IMR-90 (cell line): Measurements from ENCODE around the gene ZNF292. TPM values are rescaled to one million over a fixed set of nuclear protein-coding genes. Genes with fewer than 3 reads are reported as not detected.
"Not testable (repeated sequence)": the region's sequence is repeated elsewhere in the genome, so short reads cannot be mapped to it uniquely, and the experiment has no call there.

ENCODE experiments used
- ATAC-seq: fragments of 200-7000 bp; cut with Tn5 transposase; 2 replicates; pipeline ENCODE4 v1.9.1; 2020; ENCODE audit warnings: low read depth, mild to moderate bottlenecking, moderate library complexity
- BruUV-seq: library from RNA; stranded (reverse); fragments of 400-500 nt; replicated peaks from 2 replicates; lab custom pipeline; 2021; lab: Mats Ljungman, UMichigan
- CTCF ChIA-PET: fragments of 300-600 bp; formaldehyde crosslinking; extraction: SDS; loops from one replicate; lab custom pipeline; 2021; ENCODE audit warnings: antibody characterized with exemption; lab: Yijun Ruan, JAX
- POLR2A ChIA-PET: fragments of 300-600 bp; sonication (Branson Sonifier 250); formaldehyde crosslinking; loops from one replicate; lab custom pipeline; 2022; ENCODE audit warnings: antibody characterized with exemption; ENCODE audit not compliant: unreplicated experiment; lab: Charles Lee
- DNase-seq: peaks from one replicate; pipeline ENCODE4 v3.0.0; 2013
- H2AFZ ChIP-seq: replicated peaks from 2 replicates; pipeline ENCODE3; 2013; ENCODE audit warnings: low read length, mild to moderate bottlenecking; ENCODE audit not compliant: poor library complexity
- H2AK5ac ChIP-seq: 2 replicates; pipeline ENCODE4 v1.6.1; 2013; ENCODE audit warnings: low read depth, low read length, inconsistent platforms
- H2AK9ac ChIP-seq: replicated peaks from 2 replicates; pipeline ENCODE3; 2013; ENCODE audit warnings: mild to moderate bottlenecking, low read depth, low read length, moderate library complexity; ENCODE audit not compliant: poor library complexity
- H2BK120ac ChIP-seq: 2 replicates; pipeline ENCODE4 v1.6.1; 2013; ENCODE audit warnings: low read depth, low read length, inconsistent platforms
- H2BK15ac ChIP-seq: 3 replicates; pipeline ENCODE4 v1.6.1; 2013; ENCODE audit warnings: low read depth, low read length, inconsistent platforms
- H2BK20ac ChIP-seq: 2 replicates; pipeline ENCODE4 v1.6.1; 2013; ENCODE audit warnings: low read depth, mild to moderate bottlenecking, inconsistent platforms, low read length, moderate library complexity
- H2BK5ac ChIP-seq: 2 replicates; pipeline ENCODE4 v1.6.1; 2013; ENCODE audit warnings: mild to moderate bottlenecking, low read depth, low read length, inconsistent platforms; ENCODE audit not compliant: poor library complexity, severe bottlenecking
- H3K14ac ChIP-seq: replicated peaks from 2 replicates; pipeline ENCODE4 v1.6.1; 2013; ENCODE audit warnings: low read depth, low read length, inconsistent platforms
- H3K18ac ChIP-seq: 2 replicates; pipeline ENCODE4 v1.6.1; 2013; ENCODE audit warnings: low read depth, low read length, control low read depth
- H3K23ac ChIP-seq: 2 replicates; pipeline ENCODE4 v1.6.1; 2013; ENCODE audit warnings: low read depth, low read length, inconsistent platforms
- H3K27ac ChIP-seq: 2 replicates; pipeline ENCODE4 v1.5.1; 2013; ENCODE audit warnings: mild to moderate bottlenecking, control low read depth, low read length; ENCODE audit not compliant: insufficient read depth
- H3K27me3 ChIP-seq: 2 replicates; pipeline ENCODE4 v1.6.1; 2013; ENCODE audit warnings: low read length; ENCODE audit not compliant: control insufficient read depth, insufficient read depth
- H3K36me3 ChIP-seq: 2 replicates; pipeline ENCODE4 v1.6.1; 2013; ENCODE audit warnings: low read length, mixed read lengths; ENCODE audit not compliant: control insufficient read depth, insufficient read depth
- H3K4ac ChIP-seq: 2 replicates; pipeline ENCODE4 v1.6.1; 2013; ENCODE audit warnings: low read depth, low read length, inconsistent platforms
- H3K4me1 ChIP-seq: 2 replicates; pipeline ENCODE4 v1.6.1; 2013; ENCODE audit warnings: low read length, mixed read lengths; ENCODE audit not compliant: control insufficient read depth, insufficient read depth
- H3K4me2 ChIP-seq: 2 replicates; pipeline ENCODE4 v1.6.1; 2013; ENCODE audit warnings: low read depth, mild to moderate bottlenecking, control low read depth, low read length, moderate library complexity
- H3K4me3 ChIP-seq: 2 replicates; pipeline ENCODE4 v1.5.1; 2013; ENCODE audit warnings: low read depth, mild to moderate bottlenecking, control low read depth, low read length, moderate library complexity; ENCODE audit not compliant: insufficient read depth
- H3K56ac ChIP-seq: 2 replicates; pipeline ENCODE4 v1.6.1; 2013; ENCODE audit warnings: low read length, inconsistent platforms; ENCODE audit not compliant: insufficient read depth; ENCODE audit errors: extremely low read depth
- H3K79me1 ChIP-seq, 2 experiments: 2 replicates each; pipeline ENCODE4 v1.6.1; 2013; ENCODE audit warnings: low read length in 2 of 2, inconsistent platforms in 1 of 2, low read depth in 1 of 2
- H3K9ac ChIP-seq: 2 replicates; pipeline ENCODE4 v1.6.1; 2013; ENCODE audit warnings: low read depth, low read length, control low read depth
- H3K9me1 ChIP-seq: 2 replicates; pipeline ENCODE4 v1.6.1; 2013; ENCODE audit warnings: low read length, inconsistent platforms; ENCODE audit not compliant: insufficient read depth
- H3K9me3 ChIP-seq: 2 replicates; pipeline ENCODE4 v1.6.1; 2013; ENCODE audit warnings: low read length; ENCODE audit not compliant: control insufficient read depth, insufficient read depth
- H4K20me1 ChIP-seq: 2 replicates; pipeline ENCODE4 v1.6.1; 2013; ENCODE audit warnings: low read length, inconsistent platforms; ENCODE audit not compliant: insufficient read depth
- H4K5ac ChIP-seq: 2 replicates; pipeline ENCODE4 v1.6.1; 2013; ENCODE audit warnings: mild to moderate bottlenecking, low read depth, low read length, control low read depth
- H4K8ac ChIP-seq, 2 experiments: 2 replicates each; pipeline ENCODE4 v1.6.1; 2013; ENCODE audit warnings: low read depth in 2 of 2, low read length in 2 of 2, control low read depth in 1 of 2, inconsistent platforms in 1 of 2
- H4K91ac ChIP-seq: 2 replicates; pipeline ENCODE4 v1.6.1; 2013; ENCODE audit warnings: low read depth, low read length, inconsistent platforms; ENCODE audit not compliant: insufficient read depth
- WGBS, 2 experiments: methylation state at CpG; one replicate each; pipeline versions ENCODE4 v1.1.5 to v1.1.7; 2013; ENCODE audit warnings: missing lambda C conversion rate in 2 of 2; ENCODE audit not compliant: insufficient read length in 1 of 2; ENCODE audit errors: extremely low coverage in 2 of 2; 5-methylcytosine and 5-hydroxymethylcytosine counted together
- dilution Hi-C: fragments of 300-500 bp; cut with HindIII; formaldehyde crosslinking; loops from one replicate; pipeline ENCODE4 v1.14.3; 2018; ENCODE audit warnings: low sequenced_read_pairs; ENCODE audit not compliant: unreplicated experiment
- in situ Hi-C: fragments of 300-500 bp; cut with MboI; formaldehyde crosslinking; loops from 3 replicates; pipeline ENCODE4 v1.14.3; 2019; ENCODE audit warnings: low sequenced_read_pairs, inconsistent platforms, mixed read lengths
- intact Hi-C: fragments of 100-400 bp; cut with micrococcal nuclease; formaldehyde crosslinking; loops from 2 replicates; pipeline ENCODE4 v1.10.0; 2022
- polyA plus RNA-seq, 3 experiments: library from polyadenylated mRNA; depleted of rRNA; stranded (reverse); fragments of >200 nt; gene quantifications; 2 replicates each; pipeline ENCODE4 v1.2.3, GENCODE V29; 2012; ENCODE audit warnings: low replicate concordance in 1 of 3
- total RNA-seq: library from RNA; depleted of rRNA; stranded (reverse); fragments of >200 nt; gene quantifications from 2 replicates; pipeline ENCODE4 v1.2.3, GENCODE V29; 2012

The ZNF292 gene
- total and polyA plus RNA-seq, 2 of the 4 experiments (the other 2 are of a cell fraction) = 5.5 to 28.3 TPM

- H2BK120ac ChIP-seq, H3K23ac ChIP-seq, H3K4me2 ChIP-seq, H4K20me1 ChIP-seq, H4K8ac ChIP-seq, H3K27ac ChIP-seq, H4K5ac ChIP-seq, H2AK5ac ChIP-seq, H3K9me3 ChIP-seq, H3K27me3 ChIP-seq, H3K9ac ChIP-seq, H3K56ac ChIP-seq, POLR2A ChIA-PET, DNase-seq, H3K4ac ChIP-seq, ATAC-seq, dilution Hi-C loops, H3K9me1 ChIP-seq, H3K4me1 ChIP-seq, H2BK20ac ChIP-seq, H2BK15ac ChIP-seq, H2BK5ac ChIP-seq, H3K4me3 ChIP-seq, H3K36me3 ChIP-seq, H3K18ac ChIP-seq, H2AFZ ChIP-seq, BruUV-seq, H3K14ac ChIP-seq, in situ Hi-C loops, H3K79me1 ChIP-seq, H2AK9ac ChIP-seq, H4K91ac ChIP-seq: not testable (repeated sequence)
- CTCF ChIA-PET = interaction anchor here (1.1 to 1.3 kb wide), 3 partner anchors 101 to 176 kb away, joined by 3 to 10 read pairs (median 4); no protein-coding TSS in a partner anchor
- 66% methylated on average over 2 of the region's 8 CpGs; no CpG with 5 or more reads in 1 of the 2 experiments for WGBS, 2 experiments
- intact Hi-C loops = loop anchor here (2.0 to 5.0 kb wide), 4 partner anchors 73 to 253 kb away; partner anchors contain the start of gene SMIM8
Measured at GRCh38 chr6:87139927-87140326, 15.4 kb upstream of the ZNF292 start.
